ENCODE data around the gene PKN1. TPM values are rescaled to one million over a fixed set of nuclear protein-coding genes. Genes with fewer than 3 reads are reported as not detected.

PKN1 gene
- total and polyA plus RNA-seq, 2 of the 13 experiments (the other 11 are each of a cell fraction or from before 2014, with no cell fraction given), result 45.7 to 54.5 TPM

GRCh38 chr19:14496029-14496833 is 63.1 kb downstream of the PKN1 start, which contains the start of gene GIPC1 (continued):
- TF ChIP-seq ZNF574 (CRISPR knock-in tag; IDR thresholded peaks at IDR 0.05) (peak; percentile 63), MYC (CRISPR knock-in tag; IDR thresholded peaks at IDR 0.05; ENCODE audit: borderline replicate concordance) (peak; percentile 84), CCAR2 (optimal IDR thresholded peaks at IDR 0.05; ENCODE audit: low read depth, low read length) (no peak), PHF8 (CRISPR knock-in tag; IDR thresholded peaks at IDR 0.05) (peak; percentile 47; the same call in 1 of the 2 replicates), ZNF547 (CRISPR knock-in tag; IDR thresholded peaks at IDR 0.05) (peak; percentile 89), GMEB1 (CRISPR knock-in tag; IDR thresholded peaks at IDR 0.05; ENCODE audit: borderline replicate concordance) (peak; percentile 71; the same call in 1 of the 2 replicates), ZNF274 (CRISPR knock-in tag; IDR thresholded peaks at IDR 0.05) (peak; percentile 36; the same call in 1 of the 2 replicates), PHF20 (CRISPR knock-in tag; IDR thresholded peaks at IDR 0.05) (0 out of 2 replicates have a peak, but pooled peaks have one; percentile 12), FOXK2 (IDR thresholded peaks at IDR 0.05) (peak; percentile 96), ZMYM4 (CRISPR knock-in tag; IDR thresholded peaks at IDR 0.05) (peak; percentile 85), HMGXB4 (CRISPR knock-in tag; IDR thresholded peaks at IDR 0.05; ENCODE audit: borderline replicate concordance in 1 of 2, low read depth in 1 of 2) (peak; percentile 27 to 81; a peak in 2 of 4 replicates), GABPA (IDR thresholded peaks at IDR 0.05; ENCODE audit: low read depth, low read length) (no peak), GABPA (CRISPR knock-in tag; IDR thresholded peaks at IDR 0.05; ENCODE audit: low read depth) (0 out of 2 replicates have a peak, but pooled peaks have one; percentile 3), PRDM15 (CRISPR knock-in tag; IDR thresholded peaks at IDR 0.05) (0 out of 2 replicates have a peak, but pooled peaks have one; percentile 64), ZBTB14 (CRISPR knock-in tag; IDR thresholded peaks at IDR 0.05) (no peak), ZNF605 (CRISPR knock-in tag; IDR thresholded peaks at IDR 0.05) (peak; percentile 85; the same call in 1 of the 2 replicates)

Data from HepG2 (cell line).